ENCODE data around the gene FCHSD2. TPM values are rescaled to one million over a fixed set of nuclear protein-coding genes. Genes with fewer than 3 reads are reported as not detected.

The FCHSD2 gene
- total and polyA plus RNA-seq, 2 of the 8 experiments (the other 6 are each of a cell fraction or from before 2014, with no cell fraction given), result 4.1 to 7.8 TPM

DNA sequence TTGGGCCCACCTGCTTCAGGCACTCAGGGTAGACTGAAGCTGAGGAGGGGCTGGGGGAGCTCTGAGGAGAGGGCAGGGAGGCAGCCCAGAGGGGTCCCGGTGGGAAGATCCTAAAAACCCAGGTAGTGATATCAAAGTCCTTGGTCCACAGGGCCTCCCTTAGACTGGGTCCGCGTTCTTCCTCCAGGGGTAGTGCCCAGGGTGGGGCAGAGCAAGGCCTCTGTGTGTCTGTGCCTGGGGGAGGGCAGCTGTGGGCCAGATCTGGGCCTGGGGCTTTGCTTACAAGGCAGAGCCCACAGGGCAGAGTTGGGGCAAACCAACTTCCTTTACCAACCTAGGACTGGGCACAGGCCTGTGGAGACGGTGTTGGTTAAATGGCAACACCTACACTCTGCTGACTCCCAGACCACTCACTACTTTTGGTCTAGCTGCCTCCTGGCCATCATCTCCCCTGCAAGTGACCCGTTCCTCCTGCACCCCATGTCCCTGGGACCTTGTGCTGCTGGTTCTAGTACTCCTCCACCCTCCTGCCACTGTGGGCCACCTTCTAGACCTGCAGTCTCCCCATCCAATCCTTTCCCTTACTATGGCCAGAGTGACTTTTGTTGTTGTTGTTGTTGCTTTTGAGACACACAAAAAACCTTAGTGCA is 312.1 kb downstream of the FCHSD2 start:
- Histone ChIP-seq H2BK120ac (replicated peaks; ENCODE audit: low read depth, low read length) (no peak overlapping the region), H3K9ac (replicated peaks in 1 of 4; ENCODE audit: extremely low read depth in 1 of 4, low read depth in 3 of 4, low read length in 3 of 4) (no peak overlapping the region), H3K18ac (ENCODE audit: extremely low read depth, low read length) (no peak overlapping the region), H2BK15ac (ENCODE audit: low read length) (no peak overlapping the region), H2BK20ac (ENCODE audit: low read length) (no peak overlapping the region), H3K36me3 (ENCODE audit: control insufficient read depth in 2 of 4, insufficient read depth in 4 of 4, low read length in 3 of 4) (no peaks in the 10 kb centered on the region; a peak in 1 of 8 replicates), H2BK12ac (ENCODE audit: low read depth, low read length) (no peak overlapping the region), H2AK5ac (ENCODE audit: low read depth, low read length) (no peak overlapping the region), H2BK5ac (ENCODE audit: low read depth, low read length) (no peak overlapping the region), H4K5ac (ENCODE audit: insufficient read length, low read depth, low read length) (no peak overlapping the region), H4K91ac (replicated peaks; ENCODE audit: insufficient read length, low read length) (no peak overlapping the region), H3K9me3 (ENCODE audit: insufficient read depth in 2 of 2, low read depth in 1 of 2, low read length in 1 of 2) (no peaks in the 10 kb centered on the region), H4K20me1 (replicated peaks in 1 of 2; ENCODE audit: control insufficient read depth in 1 of 2, insufficient read depth in 2 of 2, low read length in 2 of 2) (no peaks in the 10 kb centered on the region), H4K8ac (ENCODE audit: extremely low read depth, insufficient read depth, low read length) (no peak overlapping the region), H2AFZ (ENCODE audit: low read length) (no peak overlapping the region), H3K14ac (ENCODE audit: insufficient read length) (no peak overlapping the region), H3K4me2 (ENCODE audit: insufficient read depth in 1 of 2, low read depth in 2 of 2, low read length in 2 of 2) (no peak overlapping the region), H3K27ac (ENCODE audit: low read depth, low read length) (no peak overlapping the region), H3K4ac (replicated peaks; ENCODE audit: insufficient read length, low read depth, low read length) (no peak overlapping the region), H3K23ac (ENCODE audit: insufficient read length) (no peak overlapping the region), H3K79me1 (ENCODE audit: low read depth, low read length) (no peaks in the 10 kb centered on the region; the same call in 1 of the 2 replicates), H3K79me2 (ENCODE audit: control insufficient read depth in 1 of 2, insufficient read depth in 2 of 2, low read length in 2 of 2) (no peaks in the 10 kb centered on the region), H3K56ac (replicated peaks; ENCODE audit: insufficient read length, low read depth, low read length) (no peak overlapping the region), H3K4me1 (replicated peaks in 1 of 4; ENCODE audit: control insufficient read depth in 3 of 4, insufficient read depth in 4 of 4, low read length in 3 of 4) (peaks cover 0 to 5% (median 4%) of the 10 kb centered on the region in 4 experiments; a peak in 6 of 7 replicates), H3K23me2 (ENCODE audit: low read depth, low read length) (no peaks in the 10 kb centered on the region), H3K27me3 (replicated peaks in 1 of 4; ENCODE audit: control insufficient read depth in 3 of 4, extremely low read depth in 1 of 4, insufficient read depth in 3 of 4, low read length in 3 of 4) (no peaks in the 10 kb centered on the region; a peak in 1 of 7 replicates), H3K4me3 (ENCODE audit: extremely low read depth in 1 of 4, insufficient read depth in 2 of 4, low read depth in 3 of 4, low read length in 4 of 4) (no peak overlapping the region)
- POLR2A ChIA-PET (ENCODE audit: partially characterized antibody), result no interaction called here
- CTCF ChIA-PET (ENCODE audit: partially characterized antibody), result interaction anchor here (1.0 to 11.9 kb wide), 17 partner anchors 16 to 460 kb away, joined by 3 to 258 read pairs (median 9); partner anchors contain the start of genes FCHSD2 and STARD10
- WGBS, 2 experiments (ENCODE audit: extremely low coverage in 1 of 2, insufficient coverage in 1 of 2, insufficient read length in 1 of 2, insufficient replicate concordance in 2 of 2, low coverage in 1 of 2, low lambda C conversion rate in 2 of 2, missing lambda C conversion rate in 1 of 2), result 79% methylated on average over 5 of the region's 5 CpGs; no CpG with 5 or more reads in 1 of the 2 experiments
- FAIRE-seq (no peak), DNase-seq (ENCODE audit: low read depth in 1 of 2, low spot score in 2 of 2) (no peak)
- no peak for TF ChIP-seq MAFK (IDR thresholded peaks at IDR 0.05; ENCODE audit: low read depth, low read length)
- no peak for TF ChIP-seq CTBP2 (IDR thresholded peaks at IDR 0.05; ENCODE audit: borderline replicate concordance, insufficient read depth, insufficient read length, low read length)
- TF ChIP-seq EGR1 (IDR thresholded peaks at IDR 0.05; ENCODE audit: borderline replicate concordance, low read depth, low read length), result no peak
